RWPE1 (cell line): Measurements from ENCODE around the gene PCDHA10.
"Not testable (repeated sequence)": the region's sequence is repeated elsewhere in the genome, so short reads cannot be mapped to it uniquely, and the experiment has no call there.

Experiments
- CTCF ChIA-PET: fragments of 350-600 bp; sonication (Branson Sonifier 250); formaldehyde crosslinking; extraction: SDS; loops from one replicate; lab custom pipeline; 2021; lab: Yijun Ruan, JAX
- POLR2A ChIA-PET: fragments of 400-600 bp; formaldehyde crosslinking; extraction: SDS; loops from one replicate; lab custom pipeline; 2020; ENCODE audit warnings: antibody characterized with exemption; ENCODE audit not compliant: low non-redundant PET; lab: Yijun Ruan, JAX
- DNase-seq: peaks from one replicate; pipeline ENCODE4 v3.0.0; 2012; ENCODE audit warnings: low spot score
- H3K27ac ChIP-seq: fragments of 450-650 bp; 2 replicates; pipeline ENCODE4 v1.5.1; 2017
- TF ChIP-seq, protein P1 (sequence below): fragments of 450-650 bp; conservative IDR thresholded peaks from 2 replicates; pipeline ENCODE4 v1.5.1; 2017; ENCODE audit warnings: low read depth, mild to moderate bottlenecking

PCDHA10 gene

GRCh38 chr5:140870221-140871201 is 14.8 kb downstream of the PCDHA10 start:
- CTCF ChIA-PET: interaction anchor here (1.2 to 1.9 kb wide), 2 partner anchors 9 to 29 kb away, joined by 4 to 19 read pairs; partner anchors contain the start of gene PCDHA8
- TF ChIP-seq, protein P1, sequence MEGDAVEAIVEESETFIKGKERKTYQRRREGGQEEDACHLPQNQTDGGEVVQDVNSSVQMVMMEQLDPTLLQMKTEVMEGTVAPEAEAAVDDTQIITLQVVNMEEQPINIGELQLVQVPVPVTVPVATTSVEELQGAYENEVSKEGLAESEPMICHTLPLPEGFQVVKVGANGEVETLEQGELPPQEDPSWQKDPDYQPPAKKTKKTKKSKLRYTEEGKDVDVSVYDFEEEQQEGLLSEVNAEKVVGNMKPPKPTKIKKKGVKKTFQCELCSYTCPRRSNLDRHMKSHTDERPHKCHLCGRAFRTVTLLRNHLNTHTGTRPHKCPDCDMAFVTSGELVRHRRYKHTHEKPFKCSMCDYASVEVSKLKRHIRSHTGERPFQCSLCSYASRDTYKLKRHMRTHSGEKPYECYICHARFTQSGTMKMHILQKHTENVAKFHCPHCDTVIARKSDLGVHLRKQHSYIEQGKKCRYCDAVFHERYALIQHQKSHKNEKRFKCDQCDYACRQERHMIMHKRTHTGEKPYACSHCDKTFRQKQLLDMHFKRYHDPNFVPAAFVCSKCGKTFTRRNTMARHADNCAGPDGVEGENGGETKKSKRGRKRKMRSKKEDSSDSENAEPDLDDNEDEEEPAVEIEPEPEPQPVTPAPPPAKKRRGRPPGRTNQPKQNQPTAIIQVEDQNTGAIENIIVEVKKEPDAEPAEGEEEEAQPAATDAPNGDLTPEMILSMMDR: no peak
- H3K27ac ChIP-seq: no peak overlapping the region
- POLR2A ChIA-PET: no interaction called here
- no peak for DNase-seq

GRCh38 chr5:140875085-140876065 is 19.7 kb downstream of the PCDHA10 start, which contains the start of gene PCDHA12:
TSS of gene PCDHA12 (plus strand) at chr5:140875308. CDS start at chr5:140875473, 165 bp downstream.
- DNase-seq: peak; percentile 54
- TF ChIP-seq, protein P1: peak; percentile 12; the same call in 1 of the 2 replicates
- ChIA-PET POLR2A (no interaction called here), CTCF (interaction anchor here (0.6 to 2.5 kb wide), 9 partner anchors 16 to 192 kb away, joined by 3 to 21 read pairs (median 4); partner anchors contain the start of gene PCDHAC1)
- H3K27ac ChIP-seq: no peak within 1 kb of the TSS

GRCh38 chr5:140876541-140877261 is 21.0 kb downstream of the PCDHA10 start:
- CTCF ChIA-PET: interaction anchor here (0.6 to 2.5 kb wide), 4 partner anchors 122 to 452 kb away, joined by 3 to 21 read pairs (median 4); no protein-coding TSS in a partner anchor

DNA sequence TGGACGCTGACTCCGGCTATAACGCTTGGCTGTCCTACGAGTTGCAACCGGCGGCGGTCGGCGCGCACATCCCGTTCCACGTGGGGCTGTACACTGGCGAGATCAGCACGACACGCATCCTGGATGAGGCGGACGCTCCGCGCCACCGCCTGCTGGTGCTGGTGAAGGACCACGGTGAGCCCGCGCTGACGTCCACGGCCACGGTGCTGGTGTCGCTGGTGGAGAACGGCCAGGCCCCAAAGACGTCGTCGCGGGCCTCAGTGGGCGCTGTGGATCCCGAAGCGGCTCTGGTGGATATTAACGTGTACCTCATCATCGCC is 21.5 kb downstream of the PCDHA10 start:
- DNase-seq: no peak
- TF ChIP-seq, protein P1: no peak
- ChIA-PET CTCF (interaction anchor here (1.0 kb wide), 1 partner anchor 451 kb away, joined by 5 read pairs; no protein-coding TSS in a partner anchor), POLR2A (no interaction called here)
- no peak overlapping the region for H3K27ac ChIP-seq

More at GRCh38 chr5:140876541-140877261, 21.0 kb downstream of the PCDHA10 start:
- DNase-seq, POLR2A ChIA-PET, H3K27ac ChIP-seq: not testable (repeated sequence)

DNA sequence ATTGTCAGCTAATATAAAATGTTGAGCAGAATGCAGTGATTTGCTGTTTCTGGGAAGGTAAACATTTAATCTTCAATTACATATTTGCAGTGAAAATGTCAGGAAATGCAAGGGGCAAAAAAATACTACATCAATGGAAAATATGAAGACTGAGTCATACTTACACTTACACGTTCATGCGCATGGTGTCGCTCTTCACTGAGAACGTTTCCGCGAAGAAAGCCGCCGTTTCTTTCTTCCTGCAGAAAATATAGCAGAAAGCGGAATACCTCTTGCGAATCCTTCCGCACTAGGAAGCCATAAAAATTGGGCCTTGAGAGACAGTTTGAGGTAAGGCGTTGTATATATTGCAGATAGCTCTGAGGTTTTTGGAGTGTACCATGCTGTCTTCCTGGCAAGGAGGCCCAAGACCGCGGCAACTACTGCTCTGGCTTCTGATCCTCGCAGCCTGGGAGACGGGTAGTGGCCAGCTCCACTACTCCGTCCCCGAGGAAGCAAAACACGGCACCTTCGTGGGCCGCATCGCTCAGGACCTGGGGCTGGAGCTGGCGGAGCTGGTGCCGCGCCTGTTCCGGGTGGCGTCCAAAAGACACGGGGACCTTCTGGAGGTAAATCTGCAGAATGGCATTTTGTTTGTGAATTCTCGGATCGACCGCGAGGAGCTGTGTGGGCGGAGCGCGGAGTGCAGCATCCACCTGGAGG is 26.3 kb downstream of the PCDHA10 start, which contains the start of gene PCDHA13:
PCDHA13 (plus strand) TSS at position 236 of the 702 bp plus-strand sequence; CDS start at position 381, 145 bp downstream.
- TF ChIP-seq, protein P1: peak; percentile 78
- ChIA-PET CTCF (interaction anchor here (0.6 to 4.0 kb wide), 20 partner anchors 9 to 1055 kb away, joined by 3 to 50 read pairs (median 4); partner anchors contain the start of genes PCDHA11, PCDHA8, PCDHAC1 and PCDHAC2), POLR2A (no interaction called here)
- peak; percentile 59 for DNase-seq
- H3K27ac ChIP-seq: no peak within 1 kb of the TSS
